IPS-15b (cell line): ENCODE data around the gene BACH1.

Experiments
- H3K27me3 ChIP-seq: one replicate; pipeline ENCODE4 v1.6.1; 2013; ENCODE audit warnings: low read length; ENCODE audit not compliant: control insufficient read depth, insufficient read depth
- H3K36me3 ChIP-seq: one replicate; pipeline ENCODE4 v1.6.1; 2013; ENCODE audit warnings: low read length; ENCODE audit not compliant: control insufficient read depth, insufficient read depth
- H3K4me1 ChIP-seq: one replicate; pipeline ENCODE4 v1.6.1; 2013; ENCODE audit warnings: mild to moderate bottlenecking, low read length; ENCODE audit not compliant: control insufficient read depth, insufficient read depth
- H3K4me3 ChIP-seq: one replicate; pipeline ENCODE4 v1.5.1; 2013; ENCODE audit warnings: low read depth, low read length
- H3K9ac ChIP-seq: one replicate; pipeline ENCODE4 v1.6.1; 2013; ENCODE audit warnings: low read depth, mild to moderate bottlenecking, low read length
- H3K9me3 ChIP-seq: one replicate; pipeline ENCODE4 v1.6.1; 2013; ENCODE audit warnings: mild to moderate bottlenecking, low read length; ENCODE audit not compliant: control insufficient read depth, insufficient read depth

The BACH1 gene

GRCh38 chr21:29320031-29320430, 21.3 kb downstream of the BACH1 start:
- no peaks in the 10 kb centered on the region for H3K9me3 ChIP-seq
- no peaks in the 10 kb centered on the region for H3K27me3 ChIP-seq
- no peaks in the 10 kb centered on the region for H3K36me3 ChIP-seq

GRCh38 chr21:29321217-29321616, 22.5 kb downstream of the BACH1 start:
- Histone ChIP-seq H3K4me3 (no peak overlapping the region), H3K9me3 (no peaks in the 10 kb centered on the region), H3K27me3 (no peaks in the 10 kb centered on the region), H3K9ac (no peak overlapping the region), H3K4me1 (no peaks in the 10 kb centered on the region), H3K36me3 (no peaks in the 10 kb centered on the region)

More at GRCh38 chr21:29320031-29320430, 21.3 kb downstream of the BACH1 start:
- Histone ChIP-seq H3K4me1 (no peaks in the 10 kb centered on the region), H3K9ac (no peak overlapping the region), H3K4me3 (no peak overlapping the region)

DNA sequence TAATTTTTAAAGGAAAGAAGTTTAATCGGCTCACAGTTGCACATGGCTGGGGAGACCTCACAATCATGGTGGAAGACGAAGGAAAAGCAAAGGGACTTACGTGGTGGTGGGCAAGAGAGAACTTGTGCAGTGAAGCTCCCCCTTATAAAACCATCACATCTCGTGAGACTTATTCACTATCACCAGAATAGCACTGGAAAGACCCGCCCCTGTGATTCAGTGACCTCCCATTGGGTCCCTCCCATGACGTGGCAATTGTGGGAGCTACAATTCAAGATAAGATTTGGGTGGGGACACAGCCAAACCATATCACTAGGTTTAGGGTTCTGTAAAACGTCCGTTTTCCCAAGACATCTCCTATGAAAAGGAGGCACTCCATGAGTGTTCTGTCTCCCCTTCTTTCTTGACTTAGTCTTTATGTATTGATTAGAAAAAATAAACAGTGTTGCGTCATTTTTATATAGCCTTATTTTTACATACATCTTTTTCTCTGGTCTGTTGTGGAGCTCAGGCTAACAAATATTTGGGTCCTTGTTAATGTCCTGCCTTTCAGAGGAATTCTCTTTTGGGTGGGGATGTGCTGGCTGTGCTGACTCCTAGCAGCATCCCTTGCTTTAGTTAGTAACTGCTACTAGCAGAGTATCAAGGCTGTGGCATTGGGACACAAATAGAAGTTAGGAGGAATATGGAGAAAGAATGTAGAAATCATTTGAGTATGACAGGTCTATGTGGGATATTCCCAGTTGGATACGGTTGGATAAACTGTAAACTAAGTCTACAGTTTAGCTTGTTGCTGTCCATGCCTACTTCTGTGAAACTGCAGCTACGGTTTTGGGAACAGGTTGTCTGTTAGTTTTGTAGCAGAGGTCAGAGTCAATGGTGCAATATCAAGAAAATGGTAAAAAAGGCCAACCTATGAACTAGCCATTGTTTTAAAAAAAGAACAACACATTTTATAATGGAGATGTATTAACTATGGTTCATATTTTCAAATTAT, 23.5 kb downstream of the BACH1 start:
- H3K36me3 ChIP-seq: no peaks in the 10 kb centered on the region
- H3K27me3 ChIP-seq: no peaks in the 10 kb centered on the region
- H3K4me1 ChIP-seq: no peaks in the 10 kb centered on the region
- H3K4me3 ChIP-seq: no peak overlapping the region
- H3K9ac ChIP-seq: no peak overlapping the region
- H3K9me3 ChIP-seq: no peaks in the 10 kb centered on the region

GRCh38 chr21:29323189-29323588, 24.5 kb downstream of the BACH1 start:
- Histone ChIP-seq H3K27me3 (no peaks in the 10 kb centered on the region), H3K9ac (no peak overlapping the region), H3K4me1 (no peaks in the 10 kb centered on the region), H3K36me3 (no peaks in the 10 kb centered on the region), H3K4me3 (no peak overlapping the region), H3K9me3 (no peaks in the 10 kb centered on the region)

DNA sequence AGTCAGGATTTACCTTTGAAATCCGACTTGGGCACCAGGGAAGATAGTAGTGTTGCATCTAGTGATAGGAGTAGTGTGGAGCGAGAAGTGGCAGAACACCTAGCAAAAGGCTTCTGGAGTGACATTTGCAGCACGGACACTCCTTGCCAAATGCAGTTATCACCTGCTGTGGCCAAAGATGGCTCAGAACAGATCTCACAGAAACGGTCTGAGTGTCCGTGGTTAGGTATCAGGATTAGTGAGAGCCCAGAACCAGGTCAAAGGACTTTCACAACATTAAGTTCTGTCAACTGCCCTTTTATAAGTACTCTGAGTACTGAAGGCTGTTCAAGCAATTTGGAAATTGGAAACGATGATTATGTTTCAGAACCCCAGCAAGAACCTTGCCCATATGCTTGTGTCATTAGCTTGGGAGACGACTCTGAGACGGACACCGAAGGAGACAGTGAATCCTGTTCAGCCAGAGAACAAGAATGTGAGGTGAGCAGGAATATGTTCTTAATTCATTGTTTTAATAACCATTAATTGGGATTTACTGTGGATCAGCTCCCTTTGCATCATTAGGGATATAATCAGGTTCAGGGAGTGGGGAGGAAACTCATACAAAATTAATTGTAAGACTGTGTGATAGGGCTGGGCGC, 28.3 kb downstream of the BACH1 start:
- Histone ChIP-seq H3K9ac (no peak overlapping the region), H3K36me3 (no peaks in the 10 kb centered on the region), H3K27me3 (no peaks in the 10 kb centered on the region), H3K4me3 (no peak overlapping the region), H3K9me3 (no peaks in the 10 kb centered on the region), H3K4me1 (no peaks in the 10 kb centered on the region)

DNA sequence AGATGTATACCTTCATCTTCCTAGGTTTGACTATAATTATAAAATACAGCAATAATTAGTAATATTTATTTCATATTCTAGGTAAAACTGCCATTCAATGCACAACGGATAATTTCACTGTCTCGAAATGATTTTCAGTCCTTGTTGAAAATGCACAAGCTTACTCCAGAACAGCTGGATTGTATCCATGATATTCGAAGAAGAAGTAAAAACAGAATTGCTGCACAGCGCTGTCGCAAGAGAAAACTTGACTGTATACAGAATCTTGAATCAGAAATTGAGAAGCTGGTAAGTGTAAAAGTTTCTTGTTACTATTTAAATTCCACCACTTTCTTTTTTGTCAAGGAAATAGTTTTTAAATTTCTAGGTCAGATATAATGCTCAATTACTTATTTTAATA, 30.7 kb downstream of the BACH1 start:
- H3K27me3 ChIP-seq: no peaks in the 10 kb centered on the region
- no peaks in the 10 kb centered on the region for H3K9me3 ChIP-seq
- no peak overlapping the region for H3K4me3 ChIP-seq
- no peak overlapping the region for H3K9ac ChIP-seq
- no peaks in the 10 kb centered on the region for H3K4me1 ChIP-seq
- no peaks in the 10 kb centered on the region for H3K36me3 ChIP-seq

GRCh38 chr21:29330797-29331196, 32.1 kb downstream of the BACH1 start:
- Histone ChIP-seq H3K4me3 (no peak overlapping the region), H3K27me3 (no peaks in the 10 kb centered on the region), H3K4me1 (no peaks in the 10 kb centered on the region), H3K9me3 (no peaks in the 10 kb centered on the region), H3K36me3 (peaks cover 2% of the 10 kb centered on the region), H3K9ac (no peak overlapping the region)

GRCh38 chr21:29332461-29333362, 34.0 kb downstream of the BACH1 start:
- Histone ChIP-seq H3K27me3 (no peaks in the 10 kb centered on the region), H3K36me3 (peaks cover 2% of the 10 kb centered on the region), H3K4me1 (no peaks in the 10 kb centered on the region), H3K4me3 (no peak overlapping the region), H3K9me3 (no peaks in the 10 kb centered on the region), H3K9ac (no peak overlapping the region)

GRCh38 chr21:29333406-29333805, 34.7 kb downstream of the BACH1 start:
- Histone ChIP-seq H3K36me3 (peaks cover 2% of the 10 kb centered on the region), H3K27me3 (no peaks in the 10 kb centered on the region), H3K9ac (no peak overlapping the region), H3K9me3 (no peaks in the 10 kb centered on the region), H3K4me3 (no peak overlapping the region), H3K4me1 (no peaks in the 10 kb centered on the region)

DNA sequence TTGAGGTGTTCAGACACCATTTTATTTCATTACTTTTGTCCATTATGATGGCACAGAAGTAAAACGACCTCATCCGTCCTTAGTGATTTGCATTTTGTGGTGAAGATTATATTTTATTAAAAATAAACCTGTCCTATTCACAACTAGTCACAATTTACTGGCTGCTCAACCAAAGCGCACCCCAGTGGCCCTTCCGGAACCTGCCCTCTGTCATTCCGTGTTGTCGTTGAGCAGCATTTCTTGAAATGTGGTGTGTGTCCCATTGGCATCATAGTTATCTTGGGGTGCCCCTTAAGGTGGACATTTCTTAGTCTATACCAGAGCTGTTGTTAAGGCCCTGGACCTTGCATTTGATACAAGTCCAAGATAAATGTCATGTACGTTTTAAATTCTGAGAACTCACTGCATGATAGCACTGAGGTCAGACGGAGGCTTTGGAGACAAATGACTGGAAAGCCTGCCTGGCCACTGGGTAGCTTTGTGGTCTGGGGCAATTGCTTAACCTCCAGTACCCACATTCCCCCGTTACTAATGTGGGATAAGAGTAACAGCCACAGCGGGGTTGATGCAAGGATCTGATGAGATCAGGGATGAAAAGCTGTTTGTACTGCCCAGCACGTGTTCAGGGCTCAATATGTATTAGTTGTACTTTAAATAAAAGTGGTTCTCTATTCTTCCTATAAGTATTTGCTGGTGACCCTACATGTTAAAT, 36.2 kb downstream of the BACH1 start:
- Histone ChIP-seq H3K9ac (no peak overlapping the region), H3K36me3 (peaks cover 2% of the 10 kb centered on the region), H3K4me1 (no peaks in the 10 kb centered on the region), H3K4me3 (no peak overlapping the region), H3K27me3 (no peaks in the 10 kb centered on the region), H3K9me3 (no peaks in the 10 kb centered on the region)

DNA sequence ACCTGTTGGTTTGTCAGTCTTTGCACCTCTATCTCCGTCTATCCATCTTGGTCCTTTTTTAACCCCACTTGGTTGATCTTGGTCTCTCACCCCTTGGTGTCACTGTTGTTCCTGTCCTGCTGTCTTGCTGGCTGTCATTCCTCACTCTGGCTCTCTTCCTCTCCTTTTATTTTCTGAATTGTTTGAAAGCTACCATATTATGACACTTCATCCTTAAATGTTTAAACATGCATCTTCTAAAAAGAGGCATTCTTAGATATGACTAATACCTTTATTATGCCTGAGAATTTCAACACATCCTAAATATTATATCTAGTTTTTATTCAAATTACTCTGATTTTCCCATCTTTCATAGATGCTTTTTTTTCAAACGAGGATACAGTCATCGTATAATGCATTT, 37.0 kb downstream of the BACH1 start:
- H3K9me3 ChIP-seq: no peaks in the 10 kb centered on the region
- no peaks in the 10 kb centered on the region for H3K27me3 ChIP-seq
- no peak overlapping the region for H3K4me3 ChIP-seq
- no peaks in the 10 kb centered on the region for H3K4me1 ChIP-seq
- H3K9ac ChIP-seq: no peak overlapping the region
- H3K36me3 ChIP-seq: peaks cover 2% of the 10 kb centered on the region
